Thyroid gland (tissue), 4 donors: ENCODE results near the gene MT1HL1. TPM values are rescaled to one million over a fixed set of nuclear protein-coding genes. Genes with fewer than 3 reads are reported as not detected.

Experiments used
- DNase-seq, 2 donors: peaks; one replicate each; pipeline ENCODE4 v3.0.0-alpha.2; 2019
- H3K27ac ChIP-seq, 3 donors: fragments of 200-600 bp; sonication (generic); 1 replicate in 2 of 3; 2 replicates in 1 of 3; pipeline ENCODE4 v1.5.1; 2016 to 2019; ENCODE audit warnings: mild to moderate bottlenecking in 1 of 3, moderate library complexity in 1 of 3
- H3K27me3 ChIP-seq: fragments of 200-600 bp; sonication (generic); one replicate; pipeline ENCODE4 v1.5.1; 2019
- H3K36me3 ChIP-seq, 2 donors: fragments of 200-600 bp; sonication (generic); one replicate each; pipeline ENCODE4 v1.5.1; 2016 to 2019
- H3K4me1 ChIP-seq, 2 donors: fragments of 200-600 bp; sonication (generic); one replicate each; pipeline ENCODE4 v1.5.1; 2017 to 2019
- H3K4me3 ChIP-seq, 3 donors: fragments of 200-600 bp; sonication (generic); replicated peaks in 1 of 3; 1 replicate in 2 of 3; 2 replicates in 1 of 3; pipeline ENCODE4 v1.5.1; 2016; ENCODE audit warnings: mild to moderate bottlenecking in 1 of 3
- H3K9me3 ChIP-seq: fragments of 200-600 bp; sonication (generic); one replicate; pipeline ENCODE4 v1.5.1; 2017
- CTCF ChIP-seq, 6 experiments: fragments of 200-600 bp in 3 of 6; fragments of 450-650 bp in 3 of 6; sonication (generic) in 3 of 6; IDR thresholded peaks; one replicate each; pipeline ENCODE4 v1.5.1; 2016 to 2019; ENCODE audit warnings: antibody characterized with exemption in 6 of 6, mild to moderate bottlenecking in 2 of 6, inconsistent platforms in 1 of 6, moderate library complexity in 1 of 6
- POLR2A ChIP-seq, 2 donors: fragments of 450-650 bp; IDR thresholded peaks; one replicate each; pipeline ENCODE4 v1.6.1; 2017; ENCODE audit warnings: antibody characterized with exemption in 2 of 2, mild to moderate bottlenecking in 2 of 2, moderate library complexity in 1 of 2
- WGBS, 2 donors: methylation state at CpG; one replicate each; pipeline ENCODE4 v1.1.5; 2017; 5-methylcytosine and 5-hydroxymethylcytosine counted together
- intact Hi-C: fragments of 100-400 bp; cut with DNase I; formaldehyde crosslinking; loops from one replicate; pipeline ENCODE4 v1.15.1; 2023
- total RNA-seq, 4 donors: library from RNA; depleted of rRNA; stranded (reverse); fragments of >200 nt; gene quantifications; one replicate each; pipeline ENCODE4 v1.2.3, GENCODE V29; 2016

The MT1HL1 gene
- total RNA-seq, 4 donors from 2014 or later, result not detected

GRCh38 chr1:237003516-237003915 is 725 bp downstream of the MT1HL1 start:
- no peak for DNase-seq
- no peaks in the 10 kb centered on the region for H3K9me3 ChIP-seq
- no peak overlapping the region for H3K4me3 ChIP-seq
- H3K27ac ChIP-seq, result no peak overlapping the region
- intact Hi-C loops, result no loop called here
- 74 to 76% methylated on average over 8 of the region's 8 CpGs for WGBS, 2 donors
- no peaks in the 10 kb centered on the region for H3K36me3 ChIP-seq
- H3K4me1 ChIP-seq, result no peaks in the 10 kb centered on the region
- TF ChIP-seq POLR2A (IDR thresholded peaks at IDR 0.05) (no peak), CTCF (IDR thresholded peaks at IDR 0.05) (no peak)
- H3K27me3 ChIP-seq, result no peaks in the 10 kb centered on the region

- Histone ChIP-seq H3K36me3 (no peaks in the 10 kb centered on the region), H3K9me3 (no peaks in the 10 kb centered on the region), H3K27ac (no peak overlapping the region), H3K4me1 (peaks cover 6 to 13% of the 10 kb centered on the region in 2 donors), H3K4me3 (no peak overlapping the region), H3K27me3 (no peaks in the 10 kb centered on the region)
- 92 to 97% methylated on average over 4 of the region's 4 CpGs for WGBS, 2 donors
- intact Hi-C loops, result no loop called here
- TF ChIP-seq CTCF (IDR thresholded peaks at IDR 0.05), result no peak
- no peak for TF ChIP-seq POLR2A (IDR thresholded peaks at IDR 0.05)
- DNase-seq, result no peak
These were observed 4.0 kb downstream of the MT1HL1 start for GRCh38 chr1:237000191-237000590.

- Histone ChIP-seq H3K27ac (peak overlapping the region; percentile 74 to 90 (median 82)), H3K27me3 (no peaks in the 10 kb centered on the region), H3K4me1 (peaks cover 6 to 13% of the 10 kb centered on the region in 2 donors), H3K36me3 (no peaks in the 10 kb centered on the region), H3K4me3 (no peak overlapping the region), H3K9me3 (no peaks in the 10 kb centered on the region)
- intact Hi-C loops, result no loop called here
- no peak for DNase-seq
- WGBS, 2 donors, result 79 to 81% methylated on average over 3 of the region's 3 CpGs
- TF ChIP-seq CTCF (IDR thresholded peaks at IDR 0.05), result no peak
- TF ChIP-seq POLR2A (IDR thresholded peaks at IDR 0.05), result no peak
These were observed 5.7 kb downstream of the MT1HL1 start for GRCh38 chr1:236998546-236998945.

- H3K4me1 ChIP-seq, result peaks cover 6 to 13% of the 10 kb centered on the region in 2 donors
- H3K4me3 ChIP-seq, result no peak overlapping the region
- 10 to 37% methylated on average over 11 to 12 of the region's 12 CpGs for WGBS, 2 donors
- H3K36me3 ChIP-seq, result no peaks in the 10 kb centered on the region
- H3K27me3 ChIP-seq, result no peaks in the 10 kb centered on the region
- peak overlapping the region; percentile 74 to 90 (median 82) for H3K27ac ChIP-seq
- TF ChIP-seq POLR2A (IDR thresholded peaks at IDR 0.05), result peak in 1 of 2 donors; percentile 56
- TF ChIP-seq CTCF (IDR thresholded peaks at IDR 0.05), result peak in 4 of 6 experiments; percentile 15 to 39 (median 30)
- intact Hi-C loops, result no loop called here
- no peaks in the 10 kb centered on the region for H3K9me3 ChIP-seq
- peak; percentile 88 to 89 for DNase-seq
These were observed 6.4 kb downstream of the MT1HL1 start for GRCh38 chr1:236997882-236998281.

GRCh38 chr1:236997361-236997760 is 6.9 kb downstream of the MT1HL1 start:
- Histone ChIP-seq H3K36me3 (no peaks in the 10 kb centered on the region), H3K4me3 (no peak overlapping the region), H3K27me3 (no peaks in the 10 kb centered on the region), H3K27ac (peak overlapping the region; percentile 74 to 90 (median 82)), H3K4me1 (peaks cover 6 to 13% of the 10 kb centered on the region in 2 donors), H3K9me3 (no peaks in the 10 kb centered on the region)
- DNase-seq, result peak; percentile 15 to 31
- intact Hi-C loops, result no loop called here
- WGBS, 2 donors, result 83 to 89% methylated on average over 11 of the region's 11 CpGs
- no peak for TF ChIP-seq POLR2A (IDR thresholded peaks at IDR 0.05)
- TF ChIP-seq CTCF (IDR thresholded peaks at IDR 0.05), result no peak
